ENCODE data around the gene PKD2. TPM values are rescaled to one million over a fixed set of nuclear protein-coding genes. Genes with fewer than 3 reads are reported as not detected.
"Not testable (repeated sequence)": the region's sequence is repeated elsewhere in the genome, so short reads cannot be mapped to it uniquely, and the experiment has no call there.

The PKD2 gene
- total RNA-seq, 2 experiments from 2014 or later: 7.4 to 7.7 TPM

DNA sequence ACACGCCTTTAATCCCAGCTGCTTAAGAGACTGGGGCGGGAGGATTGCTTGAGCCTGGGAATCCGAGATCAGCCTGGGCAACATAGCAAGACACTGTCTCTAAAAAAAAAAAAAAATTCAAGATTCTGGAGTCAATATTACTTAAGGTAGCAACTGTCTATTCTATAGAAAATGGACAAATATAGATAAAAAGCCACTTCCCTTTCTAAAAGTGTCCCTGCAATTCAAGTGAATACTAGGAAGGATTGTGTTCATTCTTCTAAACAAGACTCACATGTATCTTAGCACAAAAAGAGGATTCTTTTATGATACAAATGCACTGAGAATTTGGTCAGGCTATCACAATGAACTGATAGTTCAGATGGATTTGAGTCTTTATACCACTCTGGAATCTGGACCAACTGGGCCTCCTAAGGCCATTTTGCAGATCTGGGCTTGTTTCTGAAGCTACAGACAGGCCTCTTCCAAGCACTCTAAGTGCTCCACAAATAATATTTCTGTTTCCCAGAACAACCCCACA lies 7.0 kb downstream of the PKD2 start:
- DNase-seq: no peak
- POLR2A ChIA-PET: no interaction called here
- peaks cover 2% of the 10 kb centered on the region for H3K27me3 Mint-ChIP-seq (ENCODE audit: low read depth)

DNA sequence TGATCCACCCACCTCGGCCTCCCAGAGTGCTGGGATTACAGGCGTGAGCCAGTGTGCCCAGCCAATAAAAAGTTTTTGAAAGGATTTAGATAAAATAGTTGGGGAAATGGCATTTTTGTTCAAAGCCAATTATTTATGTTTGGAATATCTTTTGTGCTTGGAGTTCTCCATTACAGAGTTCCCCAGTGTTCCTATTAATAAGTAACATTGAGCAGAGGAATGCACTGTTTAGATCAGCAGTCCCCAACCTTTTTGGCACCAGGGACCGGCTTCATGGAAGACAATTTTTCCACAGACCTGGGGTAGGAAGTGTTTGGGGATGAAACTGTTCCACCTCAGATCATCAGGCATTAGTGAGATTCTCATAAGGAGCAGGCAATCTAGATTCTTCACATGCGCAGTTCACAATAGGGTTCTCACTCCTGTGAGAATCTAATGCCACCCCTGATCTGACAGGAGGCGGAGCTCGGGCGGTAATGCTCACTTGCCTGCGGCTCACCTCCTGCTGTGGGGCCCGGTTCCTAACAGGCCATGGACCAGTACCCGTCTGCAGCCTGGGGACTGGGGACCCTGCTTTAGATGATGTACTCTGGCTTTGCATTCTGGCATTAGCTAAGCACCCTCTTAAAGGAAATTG lies 8.3 kb downstream of the PKD2 start:
- Mint-ChIP-seq H3K36me3 (ENCODE audit: low read depth) (peaks cover 2% of the 10 kb centered on the region), H3K4me1 (ENCODE audit: low read depth) (peaks cover 8% of the 10 kb centered on the region), H3K27ac (no peak overlapping the region), H3K4me3 (no peak overlapping the region), H3K9me3 (ENCODE audit: insufficient read depth) (no peaks in the 10 kb centered on the region), H3K27me3 (ENCODE audit: low read depth) (peaks cover 2% of the 10 kb centered on the region)
- no peak for ATAC-seq
- CTCF ChIA-PET: interaction anchor here (1.3 kb wide), 1 partner anchor 196 kb away, joined by 3 read pairs; no protein-coding TSS in a partner anchor
- POLR2A ChIA-PET: no interaction called here
- no peak for DNase-seq

More for the DNA sequence above, 7.0 kb downstream of the PKD2 start:
- no peak overlapping the region for H3K27ac Mint-ChIP-seq
- H3K9me3 Mint-ChIP-seq (ENCODE audit: insufficient read depth): no peaks in the 10 kb centered on the region
- H3K36me3 Mint-ChIP-seq (ENCODE audit: low read depth): peaks cover 2% of the 10 kb centered on the region
- H3K4me1 Mint-ChIP-seq (ENCODE audit: low read depth): peaks cover 14% of the 10 kb centered on the region
- H3K4me3 Mint-ChIP-seq: no peak overlapping the region
- CTCF ChIA-PET: no interaction called here
- ATAC-seq: no peak

DNA sequence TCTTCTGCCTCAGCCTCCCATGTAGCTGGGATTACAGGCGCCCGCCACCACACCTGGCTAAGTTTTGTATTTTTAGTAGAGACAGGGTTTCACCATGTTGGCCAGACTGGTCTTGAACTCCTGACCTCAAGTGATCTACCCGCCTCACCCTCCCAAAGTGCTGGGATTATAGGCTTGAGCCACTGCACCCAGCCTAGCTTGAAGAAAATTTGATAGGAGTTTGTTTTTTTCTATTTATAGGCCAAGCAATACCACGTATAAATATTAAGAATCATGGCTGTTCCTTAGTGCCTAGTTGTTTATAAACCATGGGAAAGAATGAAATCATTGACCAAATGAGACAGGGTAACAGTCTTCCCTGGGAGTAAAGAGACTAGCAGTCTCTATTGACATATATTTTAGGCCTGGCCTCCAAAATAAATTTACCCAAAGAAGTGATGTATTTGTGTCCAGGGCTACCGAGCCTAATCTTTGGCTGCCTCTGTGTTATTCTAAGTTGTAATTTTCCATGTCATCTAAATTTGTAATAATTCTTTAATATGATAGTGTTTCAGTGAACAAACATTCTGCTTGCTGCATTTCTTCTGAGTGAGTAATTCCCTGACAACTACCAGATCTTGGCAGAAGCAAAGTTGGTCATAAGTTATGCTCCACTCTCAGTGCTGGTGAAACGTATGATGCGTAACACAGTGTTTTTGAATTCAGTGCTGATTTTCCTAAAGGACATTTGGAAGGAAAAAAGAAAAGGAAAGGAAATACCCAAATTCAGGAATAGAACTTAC lies 10.3 kb downstream of the PKD2 start:
- CTCF ChIA-PET: no interaction called here
- H3K36me3 Mint-ChIP-seq (ENCODE audit: low read depth): peaks cover 3% of the 10 kb centered on the region
- peaks cover 3% of the 10 kb centered on the region for H3K4me1 Mint-ChIP-seq (ENCODE audit: low read depth)
- H3K9me3 Mint-ChIP-seq (ENCODE audit: insufficient read depth): no peaks in the 10 kb centered on the region
- no peak overlapping the region for H3K4me3 Mint-ChIP-seq
- H3K27me3 Mint-ChIP-seq (ENCODE audit: low read depth): no peaks in the 10 kb centered on the region
- POLR2A ChIA-PET: no interaction called here
- H3K27ac Mint-ChIP-seq: no peak overlapping the region
- ATAC-seq: no peak
- no peak for DNase-seq

DNA sequence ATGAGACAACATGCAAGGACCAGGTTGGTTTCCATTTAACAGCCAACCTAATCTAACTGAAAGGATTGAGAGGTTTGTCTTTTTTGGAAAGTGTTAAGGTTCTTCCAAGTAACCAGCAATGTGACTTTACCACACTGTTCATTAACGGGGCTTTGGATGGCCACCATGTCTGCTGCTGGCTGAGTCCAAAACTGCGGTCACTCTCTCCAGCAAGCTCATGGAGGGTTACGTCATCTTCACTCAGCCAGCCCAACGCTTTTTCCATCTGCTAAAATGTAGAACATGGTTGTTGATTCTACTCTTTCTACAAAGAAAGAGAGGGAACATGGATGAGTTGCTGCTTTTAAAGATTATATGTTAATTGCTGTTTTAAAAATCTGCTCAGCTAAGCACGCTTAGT lies 11.0 kb downstream of the PKD2 start:
- H3K4me3 Mint-ChIP-seq: no peak overlapping the region
- CTCF ChIA-PET: no interaction called here
- DNase-seq: no peak
- peaks cover 8% of the 10 kb centered on the region for H3K36me3 Mint-ChIP-seq (ENCODE audit: low read depth)
- no peak for ATAC-seq
- H3K9me3 Mint-ChIP-seq (ENCODE audit: insufficient read depth): no peaks in the 10 kb centered on the region
- no peak overlapping the region for H3K27ac Mint-ChIP-seq
- POLR2A ChIA-PET: no interaction called here
- H3K4me1 Mint-ChIP-seq (ENCODE audit: low read depth): no peaks in the 10 kb centered on the region
- H3K27me3 Mint-ChIP-seq (ENCODE audit: low read depth): no peaks in the 10 kb centered on the region

DNA sequence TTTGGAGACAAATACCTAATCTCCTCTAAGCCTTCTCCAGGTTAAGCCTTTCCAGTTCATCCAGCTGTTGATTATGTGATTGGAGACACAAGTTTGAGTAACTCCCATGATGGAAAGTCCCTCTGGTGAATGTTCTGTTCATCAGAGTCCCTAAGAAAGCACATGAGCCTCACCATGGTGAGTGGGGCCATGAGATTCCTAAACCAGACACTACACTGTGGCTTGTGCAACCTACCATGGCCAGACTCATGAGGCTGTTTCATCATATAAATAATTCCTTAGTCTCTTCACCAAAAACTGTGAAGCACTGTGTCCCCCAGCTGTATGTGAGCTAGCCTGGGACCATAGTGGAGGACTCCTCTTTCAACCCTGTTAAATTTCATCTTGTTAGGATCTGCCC lies 14.4 kb downstream of the PKD2 start:
- no peaks in the 10 kb centered on the region for H3K27me3 Mint-ChIP-seq (ENCODE audit: low read depth)
- ChIA-PET CTCF (interaction anchor here (1.2 to 2.3 kb wide), 4 partner anchors 9 to 494 kb away, joined by 3 to 8 read pairs (median 6); no protein-coding TSS in a partner anchor), POLR2A (interaction anchor here (1.5 kb wide), 1 partner anchor 18 kb away, joined by 3 read pairs; no protein-coding TSS in a partner anchor)
- H3K4me3 Mint-ChIP-seq: no peak overlapping the region
- no peaks in the 10 kb centered on the region for H3K4me1 Mint-ChIP-seq (ENCODE audit: low read depth)
- peaks cover 22% of the 10 kb centered on the region for H3K36me3 Mint-ChIP-seq (ENCODE audit: low read depth)
- peaks cover 10% of the 10 kb centered on the region for H3K9me3 Mint-ChIP-seq (ENCODE audit: insufficient read depth)
- no peak for DNase-seq
- ATAC-seq: no peak
- H3K27ac Mint-ChIP-seq: no peak overlapping the region

DNA sequence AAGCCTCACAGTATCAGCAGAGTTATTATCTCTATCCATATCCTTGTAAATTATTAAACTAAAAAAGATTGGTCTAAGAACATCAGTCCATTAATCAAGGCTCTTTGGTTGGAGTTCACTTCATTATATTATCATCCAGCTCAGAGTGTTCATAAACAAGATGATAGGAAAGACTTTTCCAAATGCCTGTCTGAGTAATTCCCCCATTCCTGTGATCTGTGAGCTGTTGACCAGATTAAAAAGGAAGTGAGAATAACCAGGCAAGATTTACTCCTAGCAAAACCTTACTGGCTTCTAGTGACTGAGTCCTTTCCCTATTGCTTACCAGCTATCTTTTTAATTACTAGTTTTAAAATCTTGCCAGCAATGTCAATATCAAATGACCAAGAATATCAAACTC lies 14.9 kb downstream of the PKD2 start:
- H3K4me1 Mint-ChIP-seq (ENCODE audit: low read depth): no peaks in the 10 kb centered on the region
- H3K4me3 Mint-ChIP-seq: no peak overlapping the region
- peaks cover 11% of the 10 kb centered on the region for H3K9me3 Mint-ChIP-seq (ENCODE audit: insufficient read depth)
- no peaks in the 10 kb centered on the region for H3K27me3 Mint-ChIP-seq (ENCODE audit: low read depth)
- DNase-seq (no peak), ATAC-seq (no peak)
- H3K36me3 Mint-ChIP-seq (ENCODE audit: low read depth): peaks cover 27% of the 10 kb centered on the region
- no peak overlapping the region for H3K27ac Mint-ChIP-seq
- ChIA-PET CTCF (interaction anchor here (1.2 to 2.3 kb wide), 2 partner anchors 11 to 493 kb away, joined by 3 to 8 read pairs; no protein-coding TSS in a partner anchor), POLR2A (interaction anchor here (1.5 kb wide), 1 partner anchor 18 kb away, joined by 3 read pairs; no protein-coding TSS in a partner anchor)

DNA sequence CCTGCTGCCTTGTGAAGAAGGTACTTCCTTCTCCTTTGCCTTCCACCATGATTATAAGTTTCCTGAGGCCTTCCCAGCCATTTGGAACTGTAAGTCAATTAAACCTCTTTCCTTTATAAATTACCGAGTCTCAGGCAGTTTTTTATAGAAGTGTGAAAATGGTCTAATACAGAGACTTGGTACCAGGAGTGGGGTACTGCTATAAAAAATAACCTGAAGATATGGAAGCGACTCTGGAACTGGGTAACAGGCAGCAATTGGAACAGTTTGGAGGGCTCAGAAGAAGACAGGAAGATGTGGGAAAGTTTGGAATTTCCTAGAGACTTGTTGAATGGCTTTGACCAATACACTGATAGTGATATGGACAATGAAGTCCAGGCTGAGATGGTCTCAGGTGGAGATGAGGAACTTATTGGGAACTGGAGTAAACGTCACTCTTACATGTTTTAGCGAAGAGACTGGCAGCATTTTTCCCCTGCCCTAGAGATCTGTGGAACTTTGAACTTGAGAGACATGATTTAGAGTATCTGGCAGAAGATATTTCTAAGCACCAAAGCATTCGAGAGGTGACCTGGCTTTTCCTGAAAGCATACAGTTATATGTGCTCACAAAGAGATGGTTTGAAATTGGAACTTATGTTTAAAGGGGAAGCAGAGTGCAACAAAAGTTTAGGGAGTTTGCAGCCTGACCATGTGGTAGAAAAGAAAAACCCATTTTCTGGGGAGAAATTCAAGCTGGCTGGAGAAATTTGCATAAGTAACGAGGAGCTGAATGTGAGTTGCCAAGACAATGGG lies 18.6 kb downstream of the PKD2 start:
- H3K4me3 Mint-ChIP-seq; POLR2A ChIA-PET; H3K4me1 Mint-ChIP-seq (ENCODE audit: low read depth); DNase-seq; H3K27ac Mint-ChIP-seq; H3K27me3 Mint-ChIP-seq (ENCODE audit: low read depth); ATAC-seq: not testable (repeated sequence)
- Mint-ChIP-seq H3K36me3 (ENCODE audit: low read depth) (peaks cover 37% of the 10 kb centered on the region), H3K9me3 (ENCODE audit: insufficient read depth) (peaks cover 19% of the 10 kb centered on the region)
- CTCF ChIA-PET: interaction anchor here (0.7 kb wide), 1 partner anchor 177 kb away, joined by 3 read pairs; no protein-coding TSS in a partner anchor

DNA sequence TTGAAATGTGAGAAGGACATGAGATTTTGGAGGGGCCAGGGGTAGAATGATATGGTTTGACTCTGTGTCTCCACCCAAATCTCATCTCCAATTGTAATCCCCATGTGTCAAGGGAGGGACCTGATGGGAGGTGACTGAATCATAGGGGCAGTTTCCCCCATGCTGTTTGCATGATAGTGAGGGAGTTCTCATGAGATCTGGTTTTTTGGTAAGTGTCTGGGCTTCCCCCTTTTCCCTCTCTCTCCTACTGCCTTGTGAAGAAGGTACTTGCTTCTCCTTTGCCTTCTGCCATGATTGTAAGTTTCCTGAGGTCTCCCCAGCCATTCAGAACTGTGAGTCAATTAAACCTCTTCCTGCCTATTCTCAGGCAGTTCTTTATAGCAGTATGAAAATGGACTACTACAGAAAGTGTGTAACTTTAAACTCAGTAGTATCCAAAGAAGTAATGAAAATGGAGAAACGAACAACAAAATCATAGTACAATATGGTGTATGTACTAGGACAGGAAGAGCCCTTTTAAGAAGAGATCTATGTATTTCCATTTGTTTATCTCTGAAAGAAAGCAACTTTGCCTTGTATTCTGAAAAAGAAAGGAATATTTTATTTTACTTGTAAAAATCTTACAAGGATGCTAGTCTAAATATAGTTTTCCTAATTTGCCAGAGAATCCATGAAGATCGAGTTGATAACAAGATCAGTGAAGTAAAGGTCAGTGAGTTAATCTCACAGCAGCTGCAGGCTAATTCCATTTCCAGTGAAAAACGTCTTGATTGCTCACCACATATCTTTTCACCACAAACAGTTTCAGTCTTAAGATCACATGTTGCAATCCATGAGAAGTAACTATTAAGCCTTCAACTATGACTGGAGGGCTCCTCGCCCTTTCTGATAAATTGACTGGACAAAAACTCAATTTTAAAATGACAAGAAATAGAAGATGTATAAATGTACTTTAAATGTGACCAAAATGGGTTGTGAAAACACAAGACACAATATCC lies 20.5 kb downstream of the PKD2 start:
- ATAC-seq (no peak), DNase-seq (no peak)
- peaks cover 19% of the 10 kb centered on the region for H3K9me3 Mint-ChIP-seq (ENCODE audit: insufficient read depth)
- H3K36me3 Mint-ChIP-seq (ENCODE audit: low read depth): peaks cover 35% of the 10 kb centered on the region
- H3K4me3 Mint-ChIP-seq: no peak overlapping the region
- POLR2A ChIA-PET: no interaction called here
- H3K27ac Mint-ChIP-seq: no peak overlapping the region
- no peaks in the 10 kb centered on the region for H3K27me3 Mint-ChIP-seq (ENCODE audit: low read depth)
- CTCF ChIA-PET: no interaction called here
- H3K4me1 Mint-ChIP-seq (ENCODE audit: low read depth): peaks cover 6% of the 10 kb centered on the region

DNA sequence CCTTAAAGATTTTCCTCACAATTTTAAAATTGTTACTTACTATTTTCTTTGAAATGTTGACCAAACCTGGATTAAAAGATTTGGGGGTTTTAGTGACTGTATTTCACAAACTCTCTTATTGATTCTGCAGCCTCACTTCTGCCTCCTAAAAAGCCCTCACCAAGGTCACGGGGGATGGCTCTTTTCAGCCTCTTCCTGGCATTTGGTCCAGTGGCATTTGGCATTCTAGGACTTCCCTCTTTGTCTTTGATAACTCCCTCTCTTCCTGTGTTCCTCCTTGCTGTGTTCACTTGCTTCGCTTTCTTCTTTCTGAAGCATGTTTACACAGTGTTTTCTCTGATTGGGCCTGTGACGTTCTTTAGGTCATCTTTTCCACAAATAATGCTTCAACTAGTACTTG lies 21.5 kb downstream of the PKD2 start:
- ChIA-PET CTCF (no interaction called here), POLR2A (no interaction called here)
- no peak overlapping the region for H3K4me3 Mint-ChIP-seq
- peaks cover 19% of the 10 kb centered on the region for H3K9me3 Mint-ChIP-seq (ENCODE audit: insufficient read depth)
- no peak for ATAC-seq
- H3K36me3 Mint-ChIP-seq (ENCODE audit: low read depth): peaks cover 29% of the 10 kb centered on the region
- H3K27ac Mint-ChIP-seq: peak overlapping the region; percentile 37
- no peaks in the 10 kb centered on the region for H3K27me3 Mint-ChIP-seq (ENCODE audit: low read depth)
- peaks cover 6% of the 10 kb centered on the region for H3K4me1 Mint-ChIP-seq (ENCODE audit: low read depth)
- no peak for DNase-seq

DNA sequence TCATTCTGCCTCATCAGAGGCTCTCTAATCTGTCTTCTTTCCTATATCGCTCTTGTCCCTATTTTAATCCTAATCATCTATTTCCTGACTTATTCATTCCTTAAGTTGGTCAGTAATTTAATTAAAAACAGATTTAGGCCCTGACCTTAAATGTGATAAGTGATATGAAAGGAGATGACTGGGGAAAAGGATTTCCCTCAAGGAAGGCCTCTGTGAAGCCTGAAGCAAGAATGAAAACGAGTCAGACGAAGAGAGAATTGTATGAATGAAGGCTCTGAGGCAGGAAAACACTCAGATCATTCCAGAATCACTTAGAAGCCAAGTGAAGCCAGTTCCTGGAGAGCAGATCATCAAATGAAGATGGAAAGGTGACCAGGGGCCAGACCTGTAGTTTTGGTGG lies 22.1 kb downstream of the PKD2 start:
- CTCF ChIA-PET: interaction anchor here (4.3 kb wide), 1 partner anchor 180 kb away, joined by 92 read pairs; no protein-coding TSS in a partner anchor
- POLR2A ChIA-PET: no interaction called here
- peaks cover 19% of the 10 kb centered on the region for H3K9me3 Mint-ChIP-seq (ENCODE audit: insufficient read depth)
- peaks cover 6% of the 10 kb centered on the region for H3K4me1 Mint-ChIP-seq (ENCODE audit: low read depth)
- H3K36me3 Mint-ChIP-seq (ENCODE audit: low read depth): peaks cover 27% of the 10 kb centered on the region
- H3K4me3 Mint-ChIP-seq: no peak overlapping the region
- DNase-seq (no peak), ATAC-seq (no peak)
- H3K27me3 Mint-ChIP-seq (ENCODE audit: low read depth): no peaks in the 10 kb centered on the region
- H3K27ac Mint-ChIP-seq: no peak overlapping the region
